Measurements from ENCODE around the gene TMEM219. TPM values are rescaled to one million over a fixed set of nuclear protein-coding genes. Genes with fewer than 3 reads are reported as not detected.

TMEM219 gene
- total and polyA plus RNA-seq, 2 donors (not counting 3 experiments of a cell fraction or from before 2014, with no cell fraction given) = 110 to 182 TPM

- no peaks in the 10 kb centered on the region for H3K36me3 ChIP-seq (ENCODE audit: control insufficient read depth in 2 of 2, extremely low read depth in 1 of 2, insufficient read depth in 2 of 2, low read length in 2 of 2)
- H3K79me2 ChIP-seq (ENCODE audit: control insufficient read depth, insufficient read depth, low read length) = no peaks in the 10 kb centered on the region
- no peaks in the 10 kb centered on the region for H3K9me3 ChIP-seq (replicated peaks; ENCODE audit: control insufficient read depth, insufficient read depth, low read length)
- H4K20me1 ChIP-seq (replicated peaks; ENCODE audit: control insufficient read depth, extremely low read depth, insufficient read depth, low read length) = no peaks in the 10 kb centered on the region
- H3K4me3 ChIP-seq (replicated peaks in 1 of 3; ENCODE audit: insufficient read depth in 1 of 3, low read depth in 1 of 3, low read length in 3 of 3) = peak overlapping the region in 1 of 3 experiments; percentile 30
- H3K27me3 ChIP-seq (ENCODE audit: control insufficient read depth in 2 of 2, insufficient read depth in 2 of 2, low read length in 2 of 2) = peaks cover 19 to 28% of the 10 kb centered on the region in 2 experiments
- ChIA-PET CTCF (interaction anchor here (0.8 kb wide), 1 partner anchor 162 kb away, joined by 4 read pairs; no protein-coding TSS in a partner anchor), POLR2A (no interaction called here)
- peaks cover 2% of the 10 kb centered on the region for H3K4me1 ChIP-seq (ENCODE audit: control insufficient read depth, extremely low read depth, insufficient read depth, low read length)
- dilution Hi-C loops (cut with MboI; ENCODE audit: extremely low pct_ligation_motif_present, low sequenced_read_pairs) = no loop called here
- H3K4me2 ChIP-seq (ENCODE audit: insufficient read depth, low read length) = no peak overlapping the region
- peak; percentile 36 for TF ChIP-seq EZH2 (IDR thresholded peaks at IDR 0.05; ENCODE audit: borderline replicate concordance, low read depth, low read length, severe bottlenecking)
- TF ChIP-seq, protein P1, sequence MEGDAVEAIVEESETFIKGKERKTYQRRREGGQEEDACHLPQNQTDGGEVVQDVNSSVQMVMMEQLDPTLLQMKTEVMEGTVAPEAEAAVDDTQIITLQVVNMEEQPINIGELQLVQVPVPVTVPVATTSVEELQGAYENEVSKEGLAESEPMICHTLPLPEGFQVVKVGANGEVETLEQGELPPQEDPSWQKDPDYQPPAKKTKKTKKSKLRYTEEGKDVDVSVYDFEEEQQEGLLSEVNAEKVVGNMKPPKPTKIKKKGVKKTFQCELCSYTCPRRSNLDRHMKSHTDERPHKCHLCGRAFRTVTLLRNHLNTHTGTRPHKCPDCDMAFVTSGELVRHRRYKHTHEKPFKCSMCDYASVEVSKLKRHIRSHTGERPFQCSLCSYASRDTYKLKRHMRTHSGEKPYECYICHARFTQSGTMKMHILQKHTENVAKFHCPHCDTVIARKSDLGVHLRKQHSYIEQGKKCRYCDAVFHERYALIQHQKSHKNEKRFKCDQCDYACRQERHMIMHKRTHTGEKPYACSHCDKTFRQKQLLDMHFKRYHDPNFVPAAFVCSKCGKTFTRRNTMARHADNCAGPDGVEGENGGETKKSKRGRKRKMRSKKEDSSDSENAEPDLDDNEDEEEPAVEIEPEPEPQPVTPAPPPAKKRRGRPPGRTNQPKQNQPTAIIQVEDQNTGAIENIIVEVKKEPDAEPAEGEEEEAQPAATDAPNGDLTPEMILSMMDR (IDR thresholded peaks at IDR 0.05; ENCODE audit: extremely low read depth in 1 of 2, insufficient read depth in 1 of 2, low read depth in 1 of 2, low read length in 2 of 2) = no peak
- FAIRE-seq (no peak), DNase-seq (ENCODE audit: low read depth, low spot score) (no peak)
- H3K27ac ChIP-seq (ENCODE audit: insufficient read depth, low read depth, low read length) = no peak overlapping the region
- no peaks in the 10 kb centered on the region for H3K9me1 ChIP-seq (replicated peaks; ENCODE audit: control insufficient read depth, extremely low read depth, insufficient read depth, low read length)
- intact Hi-C loops (cut with micrococcal nuclease) = no loop called here
- H3K9ac ChIP-seq (replicated peaks; ENCODE audit: extremely low read depth, insufficient read depth, low read length) = no peak overlapping the region
- H2AFZ ChIP-seq (ENCODE audit: low read depth, low read length) = peak overlapping the region; percentile 27
- no TSS peak for BruUV-seq (replicated peaks)
These were observed 48.3 kb downstream of the TMEM219 start for GRCh38 chr16:30009990-30010843.
